T-helper 9 cell (primary cell): ENCODE results near the gene ABTB2.
A peak's percentile ranks its signal among the peaks of the same experiment; 100 is the strongest.
"Not testable (repeated sequence)": the region's sequence is repeated elsewhere in the genome, so short reads cannot be mapped to it uniquely, and the experiment has no call there.

ENCODE experiments used
- DNase-seq: peaks from one replicate; pipeline ENCODE4 v3.0.0-alpha.2; 2020

The ABTB2 gene

GRCh38 chr11:34234086-34234740 lies 123.6 kb downstream of the ABTB2 start:
- DNase-seq, result peak; percentile 58

- DNase-seq, result no peak
Observed at GRCh38 chr11:34233215-34233614, 124.6 kb downstream of the ABTB2 start.

GRCh38 chr11:34232807-34233206 lies 125.0 kb downstream of the ABTB2 start:
- DNase-seq, result no peak

GRCh38 chr11:34226210-34226609 lies 131.6 kb downstream of the ABTB2 start:
- no peak for DNase-seq

- no peak for DNase-seq
Observed at GRCh38 chr11:34225091-34225490, 132.7 kb downstream of the ABTB2 start.

- DNase-seq, result no peak
Observed at GRCh38 chr11:34224434-34224966, 133.3 kb downstream of the ABTB2 start.

GRCh38 chr11:34223907-34224306 lies 133.9 kb downstream of the ABTB2 start:
- DNase-seq, result no peak

GRCh38 chr11:34223021-34223813 lies 134.6 kb downstream of the ABTB2 start:
- DNase-seq, result no peak

- DNase-seq, result no peak
Observed at GRCh38 chr11:34222030-34222429, 135.8 kb downstream of the ABTB2 start.

GRCh38 chr11:34219941-34220370 lies 137.9 kb downstream of the ABTB2 start:
- DNase-seq, result no peak

GRCh38 chr11:34219279-34219678 lies 138.5 kb downstream of the ABTB2 start:
- DNase-seq, result no peak

- DNase-seq, result not testable (repeated sequence)
Observed at GRCh38 chr11:34218756-34219155, 139.1 kb downstream of the ABTB2 start.

- DNase-seq, result no peak
Observed at GRCh38 chr11:34218067-34218466, 139.7 kb downstream of the ABTB2 start.

GRCh38 chr11:34216706-34217105 lies 141.1 kb downstream of the ABTB2 start:
- DNase-seq, result no peak

- DNase-seq, result no peak
Observed at GRCh38 chr11:34215806-34216453, 141.9 kb downstream of the ABTB2 start.

GRCh38 chr11:34214961-34215805 lies 142.6 kb downstream of the ABTB2 start:
- no peak for DNase-seq

- DNase-seq, result no peak
Observed at GRCh38 chr11:34213366-34213765, 144.4 kb downstream of the ABTB2 start.

- no peak for DNase-seq
Observed at GRCh38 chr11:34212566-34212965, 145.2 kb downstream of the ABTB2 start.

GRCh38 chr11:34209809-34210208 lies 148.0 kb downstream of the ABTB2 start:
- DNase-seq, result no peak

GRCh38 chr11:34208266-34209135 lies 149.3 kb downstream of the ABTB2 start:
- DNase-seq, result no peak

- DNase-seq, result no peak
Observed at GRCh38 chr11:34207487-34208180, 150.2 kb downstream of the ABTB2 start.
